Activated B cell treated with CpG ODN at 0.5 μM for 24 hours (primary cell): ENCODE results near the gene IRX5. TPM values are rescaled to one million over a fixed set of nuclear protein-coding genes. Genes with fewer than 3 reads are reported as not detected.

Source experiments
- ATAC-seq: fragments of 200-7000 bp; cut with Tn5 transposase; one replicate; pipeline ENCODE4 v1.10.0; 2021; ENCODE audit warnings: low read depth, mild to moderate bottlenecking, moderate library complexity
- CTCF ChIA-PET: fragments of 350-600 bp; sonication (Branson Sonifier 250); formaldehyde crosslinking; loops from one replicate; lab custom pipeline; 2021; ENCODE audit warnings: antibody characterized with exemption; lab: Charles Lee
- POLR2A ChIA-PET: fragments of 350-600 bp; sonication (Branson Sonifier 250); formaldehyde crosslinking; loops from one replicate; lab custom pipeline; 2021; ENCODE audit warnings: antibody characterized with exemption; lab: Charles Lee
- DNase-seq: peaks from one replicate; pipeline ENCODE4 v3.0.0; 2022
- H3K27ac Mint-ChIP-seq: one replicate; pipeline ENCODE4 v1.8.0; 2020; ENCODE audit warnings: mixed read lengths
- H3K27me3 Mint-ChIP-seq: one replicate; pipeline ENCODE4 v1.8.0; 2021; ENCODE audit warnings: mixed read lengths
- H3K36me3 Mint-ChIP-seq: one replicate; pipeline ENCODE4 v1.8.0; 2021; ENCODE audit warnings: low read depth, mixed read lengths
- H3K4me1 Mint-ChIP-seq: one replicate; pipeline ENCODE4 v1.8.0; 2021; ENCODE audit warnings: mixed read lengths
- H3K4me3 Mint-ChIP-seq: one replicate; pipeline ENCODE4 v1.8.0; 2020; ENCODE audit warnings: mild to moderate bottlenecking, mixed read lengths
- H3K9me3 Mint-ChIP-seq: one replicate; pipeline ENCODE4 v1.8.0; 2020; ENCODE audit warnings: mixed read lengths
- CTCF ChIP-seq: fragments of 200-600 bp; IDR thresholded peaks from one replicate; pipeline ENCODE4 v1.8.0; 2022; ENCODE audit warnings: antibody characterized with exemption, mild to moderate bottlenecking
- intact Hi-C: fragments of 100-400 bp; cut with micrococcal nuclease; formaldehyde crosslinking; loops from one replicate; pipeline ENCODE4 v1.15.1; 2024
- total RNA-seq: library from RNA; stranded (reverse); gene quantifications from 2 replicates; pipeline ENCODE4 v1.2.3, GENCODE V29; 2022

IRX5 gene
- 0.07 TPM in 1 of 2 replicates, not detected in the other for total RNA-seq

GRCh38 chr16:54930005-54930868 lies at the start of gene IRX5:
Gene IRX5, plus strand, starts transcription at chr16:54930865. Its CDS starts 334 bp downstream, at chr16:54931199.
- POLR2A ChIA-PET = no interaction called here
- intact Hi-C loops = no loop called here
- DNase-seq (peak; percentile 25), ATAC-seq (no peak)
- peaks cover 58% of the 10 kb centered on the region for H3K27me3 Mint-ChIP-seq
- peak within 1 kb of the TSS; percentile 68 for H3K27ac Mint-ChIP-seq
- H3K4me1 Mint-ChIP-seq = peaks cover 31% of the 10 kb centered on the region
- no peak for TF ChIP-seq CTCF
- CTCF ChIA-PET = no interaction called here
- no peaks in the 10 kb centered on the region for H3K9me3 Mint-ChIP-seq
- peak within 1 kb of the TSS; percentile 88 for H3K4me3 Mint-ChIP-seq
- peaks cover 2% of the 10 kb centered on the region for H3K36me3 Mint-ChIP-seq

- no peaks in the 10 kb centered on the region for H3K4me1 Mint-ChIP-seq
- intact Hi-C loops = no loop called here
- ChIA-PET CTCF (no interaction called here), POLR2A (no interaction called here)
- TF ChIP-seq CTCF = no peak
- peaks cover 8% of the 10 kb centered on the region for H3K9me3 Mint-ChIP-seq
- ATAC-seq = no peak
- H3K4me3 Mint-ChIP-seq = no peak overlapping the region
- DNase-seq = no peak
- no peak overlapping the region for H3K27ac Mint-ChIP-seq
- no peaks in the 10 kb centered on the region for H3K36me3 Mint-ChIP-seq
- H3K27me3 Mint-ChIP-seq = peaks cover 5% of the 10 kb centered on the region
Observed at GRCh38 chr16:54882556-54882955, 48.1 kb upstream of the IRX5 start.

GRCh38 chr16:54883358-54883757 lies 47.3 kb upstream of the IRX5 start:
- ChIA-PET CTCF (no interaction called here), POLR2A (no interaction called here)
- TF ChIP-seq CTCF = no peak
- H3K27me3 Mint-ChIP-seq = peaks cover 2% of the 10 kb centered on the region
- H3K9me3 Mint-ChIP-seq = peaks cover 5% of the 10 kb centered on the region
- no peaks in the 10 kb centered on the region for H3K4me1 Mint-ChIP-seq
- no peaks in the 10 kb centered on the region for H3K36me3 Mint-ChIP-seq
- no peak overlapping the region for H3K27ac Mint-ChIP-seq
- no peak for ATAC-seq
- no peak overlapping the region for H3K4me3 Mint-ChIP-seq
- DNase-seq = no peak
- intact Hi-C loops = no loop called here

GRCh38 chr16:54886078-54886477 lies 44.6 kb upstream of the IRX5 start:
- no peak for DNase-seq
- no peak for TF ChIP-seq CTCF
- intact Hi-C loops = no loop called here
- Mint-ChIP-seq H3K4me1 (no peaks in the 10 kb centered on the region), H3K9me3 (peaks cover 2% of the 10 kb centered on the region), H3K27me3 (peaks cover 3% of the 10 kb centered on the region), H3K4me3 (no peak overlapping the region), H3K27ac (no peak overlapping the region), H3K36me3 (no peaks in the 10 kb centered on the region)
- POLR2A ChIA-PET = no interaction called here
- CTCF ChIA-PET = no interaction called here
- ATAC-seq = no peak

GRCh38 chr16:54890381-54890780 lies 40.3 kb upstream of the IRX5 start:
- no peaks in the 10 kb centered on the region for H3K4me1 Mint-ChIP-seq
- CTCF ChIA-PET = no interaction called here
- no peak for TF ChIP-seq CTCF
- DNase-seq = no peak
- no peak overlapping the region for H3K27ac Mint-ChIP-seq
- no peak overlapping the region for H3K4me3 Mint-ChIP-seq
- peaks cover 3% of the 10 kb centered on the region for H3K27me3 Mint-ChIP-seq
- H3K36me3 Mint-ChIP-seq = no peaks in the 10 kb centered on the region
- no peak for ATAC-seq
- intact Hi-C loops = no loop called here
- H3K9me3 Mint-ChIP-seq = no peaks in the 10 kb centered on the region
- POLR2A ChIA-PET = no interaction called here
